Stomach (tissue), 9 donors: Measurements from ENCODE around the gene SGMS1. TPM values are rescaled to one million over a fixed set of nuclear protein-coding genes. Genes with fewer than 3 reads are reported as not detected.
"Not testable (repeated sequence)": the region's sequence is repeated elsewhere in the genome, so short reads cannot be mapped to it uniquely, and the experiment has no call there.

Experiments used
- DNase-seq, 2 donors: peaks; one replicate each; pipeline versions ENCODE4 v3.0.0 to v3.0.0-alpha.2; 2013 to 2019
- H3K27ac ChIP-seq, 5 donors: fragments of 200-600 bp in 4 of 5; sonication (generic) in 4 of 5; one replicate each; pipeline ENCODE4 v1.5.1; 2013 to 2019; ENCODE audit warnings: mild to moderate bottlenecking in 1 of 5, moderate library complexity in 1 of 5
- H3K27me3 ChIP-seq, 3 donors: fragments of 200-600 bp; sonication (generic); one replicate each; pipeline ENCODE4 v1.5.1; 2017 to 2019; ENCODE audit warnings: mixed run types in 1 of 3
- H3K36me3 ChIP-seq, 4 donors: fragments of 200-600 bp; sonication (generic); 1 replicate in 3 of 4; 2 replicates in 1 of 4; pipeline ENCODE4 v1.5.1; 2016 to 2019
- H3K4me1 ChIP-seq, 4 donors: fragments of 200-600 bp; sonication (generic); one replicate each; pipeline ENCODE4 v1.5.1; 2016 to 2019
- H3K4me3 ChIP-seq, 4 donors: fragments of 200-600 bp; sonication (generic) in 3 of 4; one replicate each; pipeline ENCODE4 v1.5.1; 2016 to 2019; ENCODE audit warnings: mild to moderate bottlenecking in 1 of 4
- H3K9me3 ChIP-seq, 4 donors: fragments of 200-600 bp; sonication (generic); one replicate each; pipeline ENCODE4 v1.5.1; 2016 to 2019
- CTCF ChIP-seq, 7 experiments: fragments of 450-650 bp in 4 of 7; fragments of 200-600 bp in 3 of 7; sonication (generic) in 3 of 7; IDR thresholded peaks; one replicate each; pipeline ENCODE4 v1.5.1; 2016 to 2019; ENCODE audit warnings: antibody characterized with exemption in 7 of 7, control low read depth in 2 of 7, mild to moderate bottlenecking in 1 of 7
- EP300 ChIP-seq: sonication (generic); formaldehyde crosslinking; IDR thresholded peaks from one replicate; pipeline ENCODE4 v1.6.1; 2017; ENCODE audit warnings: antibody characterized with exemption
- POLR2A ChIP-seq, 4 donors: fragments of 450-650 bp; IDR thresholded peaks; one replicate each; pipeline ENCODE4 v1.6.1; 2016; ENCODE audit warnings: antibody characterized with exemption in 4 of 4, control low read depth in 2 of 4, mild to moderate bottlenecking in 1 of 4, moderate library complexity in 1 of 4
- POLR2AphosphoS5 ChIP-seq, 3 donors: sonication (generic); formaldehyde crosslinking; IDR thresholded peaks; one replicate each; pipeline ENCODE4 v1.6.1; 2016; ENCODE audit warnings: antibody characterized with exemption in 3 of 3
- WGBS, 5 donors: extraction: QIAGEN DNeasy Blood & Tissue Kit in 3 of 5; methylation state at CpG; one replicate each; pipeline versions ENCODE4 v1.1.5 to v1.1.7; 2013 to 2018; 5-methylcytosine and 5-hydroxymethylcytosine counted together
- intact Hi-C: fragments of 100-400 bp; cut with DNase I; formaldehyde crosslinking; loops from one replicate; pipeline ENCODE4 v1.15.1; 2023; ENCODE audit warnings: low total_unique reads
- polyA plus RNA-seq, 3 donors: library from polyadenylated mRNA; stranded (reverse); fragments of 200-250 nt; gene quantifications; one replicate each; pipeline ENCODE4 v1.2.3, GENCODE V29; 2013
- total RNA-seq, 5 donors: library from RNA; depleted of rRNA; stranded (reverse); fragments of >200 nt; gene quantifications; one replicate each; pipeline versions ENCODE4 v1.1.0 to v1.2.3, GENCODE V29; 2014 to 2016
- donor health status: healthy with polysubstance abuse.
- donor health status: Bipolar disorder and iron deficiency.
- donor health status: healthy.

The SGMS1 gene
- total and polyA plus RNA-seq, 8 donors: 6.2 to 229 (median 49.6) TPM

- H3K9me3 ChIP-seq, H3K27ac ChIP-seq, DNase-seq, H3K36me3 ChIP-seq, H3K4me1 ChIP-seq, H3K27me3 ChIP-seq, intact Hi-C loops: not testable (repeated sequence)
- H3K4me3 ChIP-seq: peak overlapping the region in 2 of 4 donors; percentile 31 to 37
- WGBS, 5 donors: 88 to 96% (median 92%) methylated on average over 22 to 35 of the region's 35 CpGs
Observed at GRCh38 chr10:50659016-50659864, 35.5 kb upstream of the SGMS1 start.

- 86 to 98% (median 95%) methylated on average over 1 to 5 of the region's 5 CpGs for WGBS, 5 donors
- H3K4me1 ChIP-seq: peaks cover 0 to 8% (median 3%) of the 10 kb centered on the region in 4 donors
- no peaks in the 10 kb centered on the region for H3K36me3 ChIP-seq
- intact Hi-C loops: no loop called here
- no peaks in the 10 kb centered on the region for H3K9me3 ChIP-seq
- DNase-seq: no peak
- no peaks in the 10 kb centered on the region for H3K27me3 ChIP-seq
- H3K27ac ChIP-seq: no peak overlapping the region
- no peak overlapping the region for H3K4me3 ChIP-seq
- TF ChIP-seq EP300: no peak
- TF ChIP-seq POLR2AphosphoS5 (IDR thresholded peaks at IDR 0.05): no peak
- no peak for TF ChIP-seq CTCF (IDR thresholded peaks at IDR 0.05)
- no peak for TF ChIP-seq POLR2A (IDR thresholded peaks at IDR 0.05)
Observed at GRCh38 chr10:50658165-50658564, 34.4 kb upstream of the SGMS1 start.

GRCh38 chr10:50653758-50654157, 30.0 kb upstream of the SGMS1 start:
- Histone ChIP-seq H3K9me3 (no peaks in the 10 kb centered on the region), H3K4me1 (peaks cover 0 to 8% (median 5%) of the 10 kb centered on the region in 4 donors), H3K27me3 (no peaks in the 10 kb centered on the region), H3K36me3 (no peaks in the 10 kb centered on the region), H3K27ac (no peak overlapping the region), H3K4me3 (no peak overlapping the region)
- intact Hi-C loops: no loop called here
- WGBS, 5 donors: 19 to 42% (median 28%) methylated on average over 3 of the region's 3 CpGs
- TF ChIP-seq POLR2AphosphoS5 (IDR thresholded peaks at IDR 0.05): no peak
- no peak for TF ChIP-seq POLR2A (IDR thresholded peaks at IDR 0.05)
- TF ChIP-seq EP300: no peak
- no peak for TF ChIP-seq CTCF (IDR thresholded peaks at IDR 0.05)
- DNase-seq: peak in 1 of 2 donors; percentile 53

GRCh38 chr10:50653142-50653541, 29.4 kb upstream of the SGMS1 start:
- 0 to 5% (median 2%) methylated on average over 3 of the region's 3 CpGs for WGBS, 5 donors
- intact Hi-C loops: no loop called here
- TF ChIP-seq CTCF (IDR thresholded peaks at IDR 0.05): peak in 5 of 7 experiments; percentile 15 to 59 (median 41)
- TF ChIP-seq POLR2A (IDR thresholded peaks at IDR 0.05): no peak
- H3K27me3 ChIP-seq: no peaks in the 10 kb centered on the region
- no peaks in the 10 kb centered on the region for H3K9me3 ChIP-seq
- peaks cover 0 to 8% (median 5%) of the 10 kb centered on the region in 4 donors for H3K4me1 ChIP-seq
- H3K4me3 ChIP-seq: no peak overlapping the region
- no peak overlapping the region for H3K27ac ChIP-seq
- DNase-seq: peak in 1 of 2 donors; percentile 62
- H3K36me3 ChIP-seq: no peaks in the 10 kb centered on the region

GRCh38 chr10:50651808-50652207, 28.1 kb upstream of the SGMS1 start:
- WGBS, 5 donors: 42 to 75% (median 69%) methylated on average over 2 of the region's 2 CpGs
- Histone ChIP-seq H3K27me3 (no peaks in the 10 kb centered on the region), H3K4me1 (peaks cover 0 to 8% (median 5%) of the 10 kb centered on the region in 4 donors), H3K27ac (no peak overlapping the region), H3K4me3 (no peak overlapping the region), H3K9me3 (no peaks in the 10 kb centered on the region), H3K36me3 (no peaks in the 10 kb centered on the region)
- no peak for DNase-seq
- TF ChIP-seq POLR2A (IDR thresholded peaks at IDR 0.05): no peak
- intact Hi-C loops: no loop called here
